ENCODE data around the gene ETFA.

The ETFA gene

DNA sequence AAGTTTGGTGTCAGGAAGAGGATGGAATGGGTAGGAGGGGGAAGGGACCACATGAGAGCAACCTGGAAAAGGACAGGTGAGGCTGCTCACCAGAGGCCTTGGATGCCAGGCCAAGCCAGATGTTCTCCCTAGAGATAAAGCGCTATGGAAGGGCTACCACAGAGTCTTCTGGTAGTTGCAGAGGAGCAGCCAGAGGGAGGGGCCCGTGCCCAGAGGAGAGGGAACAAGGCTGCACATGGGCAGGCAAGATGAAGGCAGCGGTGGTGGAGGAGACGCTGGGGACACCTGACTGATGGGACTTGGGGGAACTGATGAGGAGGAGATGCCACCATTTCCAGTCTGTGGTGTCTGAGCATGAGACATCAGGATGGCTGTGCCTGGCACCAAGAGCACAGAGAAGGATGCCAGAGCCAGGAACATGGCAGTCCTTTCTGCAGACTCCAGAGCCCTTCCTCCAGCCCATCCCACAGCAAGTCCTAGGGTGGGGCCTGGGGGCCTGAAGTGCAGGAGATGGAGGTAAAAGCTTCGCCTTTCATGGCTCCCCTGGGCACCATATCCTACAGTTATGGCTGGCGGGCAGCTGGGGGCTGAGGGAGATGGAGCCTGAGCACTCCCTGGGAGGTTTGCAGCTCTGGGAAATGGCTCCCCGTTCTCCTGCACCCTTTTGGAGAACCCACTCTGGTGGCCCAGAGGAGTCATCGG is 103.0 kb downstream of the ETFA start:
- ChIA-PET POLR2A (no interaction called here), CTCF (no interaction called here)
- no peak for DNase-seq (ENCODE audit: extremely low spot score)

GRCh38 chr15:76206325-76206976 is 104.8 kb downstream of the ETFA start:
- no peak for DNase-seq (ENCODE audit: extremely low spot score)
- CTCF ChIA-PET: no interaction called here
- POLR2A ChIA-PET: interaction anchor here (0.6 kb wide), 1 partner anchor 255 kb away, joined by 3 read pairs; no protein-coding TSS in a partner anchor
- TF ChIP-seq ZNF384 (IDR thresholded peaks at IDR 0.05) (no peak), ELF4 (IDR thresholded peaks at IDR 0.05) (no peak), TARDBP (IDR thresholded peaks at IDR 0.05) (no peak), NFRKB (IDR thresholded peaks at IDR 0.05) (no peak), FOXM1 (IDR thresholded peaks at IDR 0.05; ENCODE audit: borderline replicate concordance) (no peak), HDGF (IDR thresholded peaks at IDR 0.05; ENCODE audit: borderline replicate concordance) (no peak), FOXK2 (IDR thresholded peaks at IDR 0.05) (no peak), SUZ12 (IDR thresholded peaks at IDR 0.05) (no peak), CTBP1 (IDR thresholded peaks at IDR 0.05; ENCODE audit: borderline replicate concordance) (no peak), SP1 (IDR thresholded peaks at IDR 0.05) (no peak), BHLHE40 (IDR thresholded peaks at IDR 0.05; ENCODE audit: borderline replicate concordance) (no peak)
- TF ChIP-seq, protein P1, sequence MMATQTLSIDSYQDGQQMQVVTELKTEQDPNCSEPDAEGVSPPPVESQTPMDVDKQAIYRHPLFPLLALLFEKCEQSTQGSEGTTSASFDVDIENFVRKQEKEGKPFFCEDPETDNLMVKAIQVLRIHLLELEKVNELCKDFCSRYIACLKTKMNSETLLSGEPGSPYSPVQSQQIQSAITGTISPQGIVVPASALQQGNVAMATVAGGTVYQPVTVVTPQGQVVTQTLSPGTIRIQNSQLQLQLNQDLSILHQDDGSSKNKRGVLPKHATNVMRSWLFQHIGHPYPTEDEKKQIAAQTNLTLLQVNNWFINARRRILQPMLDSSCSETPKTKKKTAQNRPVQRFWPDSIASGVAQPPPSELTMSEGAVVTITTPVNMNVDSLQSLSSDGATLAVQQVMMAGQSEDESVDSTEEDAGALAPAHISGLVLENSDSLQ (IDR thresholded peaks at IDR 0.05): no peak

More for the DNA sequence above, 103.0 kb downstream of the ETFA start:
- no peak for TF ChIP-seq BHLHE40 (IDR thresholded peaks at IDR 0.05; ENCODE audit: borderline replicate concordance)
- TF ChIP-seq L3MBTL2 (conservative IDR thresholded peaks at IDR 0.05): no peak
- TF ChIP-seq ZNF384 (IDR thresholded peaks at IDR 0.05): no peak
- TF ChIP-seq HDGF (IDR thresholded peaks at IDR 0.05; ENCODE audit: borderline replicate concordance): no peak
- TF ChIP-seq, protein P1 (IDR thresholded peaks at IDR 0.05): no peak
- no peak for TF ChIP-seq ARNT (IDR thresholded peaks at IDR 0.05)
- TF ChIP-seq FOXM1 (IDR thresholded peaks at IDR 0.05; ENCODE audit: borderline replicate concordance): no peak
- TF ChIP-seq FOXK2 (IDR thresholded peaks at IDR 0.05): no peak
- no peak for TF ChIP-seq ELF4 (IDR thresholded peaks at IDR 0.05)
- no peak for TF ChIP-seq LEF1 (IDR thresholded peaks at IDR 0.05; ENCODE audit: borderline replicate concordance)
- TF ChIP-seq CTBP1 (IDR thresholded peaks at IDR 0.05; ENCODE audit: borderline replicate concordance): no peak
- no peak for TF ChIP-seq SP1 (IDR thresholded peaks at IDR 0.05)
- no peak for TF ChIP-seq NFRKB (IDR thresholded peaks at IDR 0.05)
- no peak for TF ChIP-seq FOXA1 (IDR thresholded peaks at IDR 0.05)
- no peak for TF ChIP-seq SUZ12 (IDR thresholded peaks at IDR 0.05)
- no peak for TF ChIP-seq TARDBP (IDR thresholded peaks at IDR 0.05)

GRCh38 chr15:76204916-76205460 is 106.3 kb downstream of the ETFA start:
- ChIA-PET POLR2A (no interaction called here), CTCF (no interaction called here)
- no peak for DNase-seq (ENCODE audit: extremely low spot score)
- no peak for TF ChIP-seq SUZ12 (IDR thresholded peaks at IDR 0.05)
- TF ChIP-seq FOXK2 (IDR thresholded peaks at IDR 0.05): no peak
- no peak for TF ChIP-seq SP1 (IDR thresholded peaks at IDR 0.05)
- TF ChIP-seq TARDBP (IDR thresholded peaks at IDR 0.05): no peak
- no peak for TF ChIP-seq FOXM1 (IDR thresholded peaks at IDR 0.05; ENCODE audit: borderline replicate concordance)
- TF ChIP-seq L3MBTL2 (conservative IDR thresholded peaks at IDR 0.05): no peak
- no peak for TF ChIP-seq LEF1 (IDR thresholded peaks at IDR 0.05; ENCODE audit: borderline replicate concordance)
- no peak for TF ChIP-seq ZNF384 (IDR thresholded peaks at IDR 0.05)
- TF ChIP-seq NFRKB (IDR thresholded peaks at IDR 0.05): no peak
- TF ChIP-seq CTBP1 (IDR thresholded peaks at IDR 0.05; ENCODE audit: borderline replicate concordance): no peak
- TF ChIP-seq, protein P1 (IDR thresholded peaks at IDR 0.05): no peak
- no peak for TF ChIP-seq FOXA1 (IDR thresholded peaks at IDR 0.05)
- TF ChIP-seq HDGF (IDR thresholded peaks at IDR 0.05; ENCODE audit: borderline replicate concordance): no peak
- no peak for TF ChIP-seq BHLHE40 (IDR thresholded peaks at IDR 0.05; ENCODE audit: borderline replicate concordance)
- no peak for TF ChIP-seq ARNT (IDR thresholded peaks at IDR 0.05)
- TF ChIP-seq ELF4 (IDR thresholded peaks at IDR 0.05): no peak

GRCh38 chr15:76204109-76204845 is 107.0 kb downstream of the ETFA start:
- no peak for TF ChIP-seq ARNT (IDR thresholded peaks at IDR 0.05)
- TF ChIP-seq NFRKB (IDR thresholded peaks at IDR 0.05): no peak
- no peak for TF ChIP-seq ZNF384 (IDR thresholded peaks at IDR 0.05)
- no peak for TF ChIP-seq SUZ12 (IDR thresholded peaks at IDR 0.05)
- TF ChIP-seq, protein P1 (IDR thresholded peaks at IDR 0.05): no peak
- TF ChIP-seq FOXA1 (IDR thresholded peaks at IDR 0.05): no peak
- no peak for TF ChIP-seq CTBP1 (IDR thresholded peaks at IDR 0.05; ENCODE audit: borderline replicate concordance)
- no peak for TF ChIP-seq LEF1 (IDR thresholded peaks at IDR 0.05; ENCODE audit: borderline replicate concordance)
- TF ChIP-seq L3MBTL2 (conservative IDR thresholded peaks at IDR 0.05): no peak
- TF ChIP-seq SP1 (IDR thresholded peaks at IDR 0.05): no peak
- TF ChIP-seq TARDBP (IDR thresholded peaks at IDR 0.05): no peak
- no peak for TF ChIP-seq BHLHE40 (IDR thresholded peaks at IDR 0.05; ENCODE audit: borderline replicate concordance)
- no peak for TF ChIP-seq HDGF (IDR thresholded peaks at IDR 0.05; ENCODE audit: borderline replicate concordance)
- TF ChIP-seq FOXK2 (IDR thresholded peaks at IDR 0.05): no peak
- POLR2A ChIA-PET: no interaction called here
- CTCF ChIA-PET: no interaction called here
- DNase-seq (ENCODE audit: extremely low spot score): no peak
